Measurements from ENCODE around the gene PTCSC3. TPM values are rescaled to one million over a fixed set of nuclear protein-coding genes. Genes with fewer than 3 reads are reported as not detected.

Gene PTCSC3
- total and polyA plus RNA-seq, 9 donors = not detected

- intact Hi-C loops (cut with DNase I) = no loop called here
- TF ChIP-seq, protein P1, sequence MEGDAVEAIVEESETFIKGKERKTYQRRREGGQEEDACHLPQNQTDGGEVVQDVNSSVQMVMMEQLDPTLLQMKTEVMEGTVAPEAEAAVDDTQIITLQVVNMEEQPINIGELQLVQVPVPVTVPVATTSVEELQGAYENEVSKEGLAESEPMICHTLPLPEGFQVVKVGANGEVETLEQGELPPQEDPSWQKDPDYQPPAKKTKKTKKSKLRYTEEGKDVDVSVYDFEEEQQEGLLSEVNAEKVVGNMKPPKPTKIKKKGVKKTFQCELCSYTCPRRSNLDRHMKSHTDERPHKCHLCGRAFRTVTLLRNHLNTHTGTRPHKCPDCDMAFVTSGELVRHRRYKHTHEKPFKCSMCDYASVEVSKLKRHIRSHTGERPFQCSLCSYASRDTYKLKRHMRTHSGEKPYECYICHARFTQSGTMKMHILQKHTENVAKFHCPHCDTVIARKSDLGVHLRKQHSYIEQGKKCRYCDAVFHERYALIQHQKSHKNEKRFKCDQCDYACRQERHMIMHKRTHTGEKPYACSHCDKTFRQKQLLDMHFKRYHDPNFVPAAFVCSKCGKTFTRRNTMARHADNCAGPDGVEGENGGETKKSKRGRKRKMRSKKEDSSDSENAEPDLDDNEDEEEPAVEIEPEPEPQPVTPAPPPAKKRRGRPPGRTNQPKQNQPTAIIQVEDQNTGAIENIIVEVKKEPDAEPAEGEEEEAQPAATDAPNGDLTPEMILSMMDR (IDR thresholded peaks at IDR 0.05) = no peak
- TF ChIP-seq POLR2A (IDR thresholded peaks at IDR 0.05) (no peak), EP300 (IDR thresholded peaks at IDR 0.05) (no peak)
- H3K27me3 ChIP-seq = no peaks in the 10 kb centered on the region
- H3K4me3 ChIP-seq = no peak overlapping the region
- H3K4me1 ChIP-seq (ENCODE audit: insufficient read depth) = no peaks in the 10 kb centered on the region
- no peak for DNase-seq
- WGBS, 3 donors = 43 to 79% (median 44%) methylated on average over 1 of the region's 1 CpG
- H3K36me3 ChIP-seq = no peaks in the 10 kb centered on the region
- H3K9me3 ChIP-seq = no peaks in the 10 kb centered on the region
- no peak overlapping the region for H3K27ac ChIP-seq
Measured at GRCh38 chr14:36212577-36212976, 36.1 kb upstream of the PTCSC3 start.

GRCh38 chr14:36208690-36209278 lies 32.3 kb upstream of the PTCSC3 start:
- H3K4me3 ChIP-seq = no peak overlapping the region
- no peak for DNase-seq
- no peaks in the 10 kb centered on the region for H3K4me1 ChIP-seq (ENCODE audit: insufficient read depth)
- H3K9me3 ChIP-seq = no peaks in the 10 kb centered on the region
- intact Hi-C loops (cut with DNase I) = no loop called here
- 84 to 89% (median 88%) methylated on average over 2 of the region's 2 CpGs for WGBS, 3 donors
- no peaks in the 10 kb centered on the region for H3K27me3 ChIP-seq
- H3K36me3 ChIP-seq = no peaks in the 10 kb centered on the region
- TF ChIP-seq POLR2A (IDR thresholded peaks at IDR 0.05) (no peak), EP300 (IDR thresholded peaks at IDR 0.05) (no peak)
- TF ChIP-seq, protein P1 (IDR thresholded peaks at IDR 0.05) = no peak
- no peak overlapping the region for H3K27ac ChIP-seq

DNA sequence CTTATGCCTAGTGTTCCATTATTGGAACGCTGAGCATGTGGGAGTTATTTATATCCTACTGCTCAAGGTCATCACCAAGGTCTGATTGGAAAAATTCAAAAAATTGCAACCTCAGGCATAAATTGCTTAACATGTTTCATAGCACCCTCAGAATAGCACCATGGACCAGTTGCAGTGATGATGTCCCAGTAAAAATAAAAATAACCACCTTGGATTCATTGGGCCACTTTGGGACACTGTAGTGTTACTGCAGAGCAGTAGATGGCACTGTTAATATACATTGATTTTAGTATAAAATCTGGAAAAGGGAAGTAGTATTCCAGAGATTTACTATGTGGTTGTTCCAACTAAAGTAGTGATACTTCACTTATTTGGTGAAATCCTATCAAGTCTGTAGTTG lies 31.0 kb upstream of the PTCSC3 start:
- no peak overlapping the region for H3K27ac ChIP-seq
- no peaks in the 10 kb centered on the region for H3K27me3 ChIP-seq
- H3K9me3 ChIP-seq = no peaks in the 10 kb centered on the region
- H3K4me3 ChIP-seq = no peak overlapping the region
- intact Hi-C loops (cut with DNase I) = no loop called here
- no peaks in the 10 kb centered on the region for H3K4me1 ChIP-seq (ENCODE audit: insufficient read depth)
- H3K36me3 ChIP-seq = no peaks in the 10 kb centered on the region
- 66 to 71% (median 71%) methylated on average over 1 of the region's 1 CpG for WGBS, 3 donors
- TF ChIP-seq POLR2A (IDR thresholded peaks at IDR 0.05) (no peak), EP300 (IDR thresholded peaks at IDR 0.05) (no peak)
- TF ChIP-seq, protein P1 (IDR thresholded peaks at IDR 0.05) = no peak
- DNase-seq = no peak

DNA sequence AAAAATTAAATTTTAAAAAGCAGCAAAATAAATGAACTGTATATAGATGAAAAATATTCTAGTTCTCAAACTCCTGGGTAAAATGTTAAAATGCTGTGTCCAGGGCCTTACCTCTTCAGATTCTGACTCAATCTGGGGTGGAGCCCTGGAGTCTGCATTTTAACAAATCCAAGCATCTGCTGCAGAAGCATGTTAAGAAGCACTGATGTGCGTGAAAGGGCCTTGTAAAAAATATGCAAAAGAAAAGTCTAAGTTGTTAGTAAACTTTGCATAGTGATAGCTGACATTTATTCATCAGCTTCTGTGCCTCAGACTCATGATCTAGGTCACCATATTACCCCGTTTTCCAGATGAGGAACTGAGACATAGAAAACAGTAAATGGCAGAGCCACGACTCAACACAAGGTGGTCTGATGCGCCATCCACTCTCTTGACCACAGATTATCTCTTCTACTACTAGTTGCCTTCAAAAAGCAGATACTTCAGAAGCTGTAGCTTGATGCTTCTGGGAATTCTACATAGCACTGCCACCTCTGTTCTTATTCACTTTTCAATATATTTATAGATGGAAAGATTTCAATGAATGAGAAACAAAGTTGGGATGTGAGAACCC lies 28.0 kb upstream of the PTCSC3 start:
- WGBS, 3 donors = 81 to 90% (median 84%) methylated on average over 4 of the region's 4 CpGs

More for the DNA sequence above, 28.0 kb upstream of the PTCSC3 start:
- intact Hi-C loops (cut with DNase I) = no loop called here
- H3K4me3 ChIP-seq = no peak overlapping the region
- no peaks in the 10 kb centered on the region for H3K27me3 ChIP-seq
- DNase-seq = no peak
- H3K9me3 ChIP-seq = no peaks in the 10 kb centered on the region
- no peaks in the 10 kb centered on the region for H3K4me1 ChIP-seq (ENCODE audit: insufficient read depth)
- no peaks in the 10 kb centered on the region for H3K36me3 ChIP-seq
- no peak for TF ChIP-seq POLR2A (IDR thresholded peaks at IDR 0.05)
- no peak for TF ChIP-seq EP300 (IDR thresholded peaks at IDR 0.05)
- TF ChIP-seq, protein P1 (IDR thresholded peaks at IDR 0.05) = no peak
- no peak overlapping the region for H3K27ac ChIP-seq
